ENCODE results near the gene BCORL1. TPM values are rescaled to one million over a fixed set of nuclear protein-coding genes. Genes with fewer than 3 reads are reported as not detected.

Gene BCORL1
- total RNA-seq, 6 donors from 2014 or later: 3.2 to 21.4 (median 11.2) TPM

- H3K4me3 ChIP-seq: no peak overlapping the region
- no peaks in the 10 kb centered on the region for H3K36me3 ChIP-seq
- H3K9me3 ChIP-seq: no peaks in the 10 kb centered on the region
- H3K27me3 ChIP-seq: no peaks in the 10 kb centered on the region
- DNase-seq (peak in 1 of 2 donors; percentile 26), ATAC-seq (ENCODE audit: low FRiP score in 2 of 2) (no peak)
- WGBS, 2 donors: 53 to 85% methylated on average over 9 to 17 of the region's 19 CpGs
- TF ChIP-seq POLR2AphosphoS5 (IDR thresholded peaks at IDR 0.05) (no peak), EP300 (IDR thresholded peaks at IDR 0.05) (no peak), POLR2A (IDR thresholded peaks at IDR 0.05) (no peak), CTCF (IDR thresholded peaks at IDR 0.05) (no peak)
- H3K4me1 ChIP-seq: peaks cover 0 to 16% (median 2%) of the 10 kb centered on the region in 4 donors
- H3K27ac ChIP-seq: no peak overlapping the region
Observed at GRCh38 chrX:129959493-129959832, 23.0 kb upstream of the BCORL1 start.

GRCh38 chrX:129961180-129962083 lies 21.0 kb upstream of the BCORL1 start:
- Histone ChIP-seq H3K4me3 (peak overlapping the region in 3 of 4 donors; percentile 14 to 37 (median 36)), H3K4me1 (peaks cover 0 to 16% (median 2%) of the 10 kb centered on the region in 4 donors), H3K36me3 (no peaks in the 10 kb centered on the region), H3K27ac (peak overlapping the region in 3 of 4 donors; percentile 38 to 80 (median 64)), H3K27me3 (no peaks in the 10 kb centered on the region), H3K9me3 (no peaks in the 10 kb centered on the region)
- TF ChIP-seq CTCF (IDR thresholded peaks at IDR 0.05) (no peak), POLR2A (IDR thresholded peaks at IDR 0.05) (peak in 1 of 4 donors; percentile 48), EP300 (IDR thresholded peaks at IDR 0.05) (no peak), POLR2AphosphoS5 (IDR thresholded peaks at IDR 0.05) (peak in 1 of 2 donors; percentile 65)
- peak; percentile 71 to 82 for ATAC-seq (ENCODE audit: low FRiP score in 2 of 2)
- DNase-seq: peak; percentile 84 to 88
- WGBS, 2 donors: 31 to 40% methylated on average over 7 to 26 of the region's 26 CpGs

- DNase-seq (no peak), ATAC-seq (ENCODE audit: low FRiP score in 2 of 2) (no peak)
- Histone ChIP-seq H3K27ac (no peak overlapping the region), H3K4me1 (peaks cover 0 to 6% (median 2%) of the 10 kb centered on the region in 4 donors), H3K27me3 (no peaks in the 10 kb centered on the region), H3K4me3 (no peak overlapping the region), H3K36me3 (no peaks in the 10 kb centered on the region), H3K9me3 (no peaks in the 10 kb centered on the region)
- no peak for TF ChIP-seq CTCF (IDR thresholded peaks at IDR 0.05)
- TF ChIP-seq POLR2A (IDR thresholded peaks at IDR 0.05): no peak
- TF ChIP-seq EP300 (IDR thresholded peaks at IDR 0.05): no peak
- TF ChIP-seq POLR2AphosphoS5 (IDR thresholded peaks at IDR 0.05): no peak
- WGBS, 2 donors: 81 to 97% methylated on average over 8 of the region's 8 CpGs
Observed at GRCh38 chrX:129963729-129964128, 18.7 kb upstream of the BCORL1 start.

GRCh38 chrX:129965166-129965565 lies 17.3 kb upstream of the BCORL1 start:
- ATAC-seq (ENCODE audit: low FRiP score in 2 of 2) (no peak), DNase-seq (no peak)
- no peaks in the 10 kb centered on the region for H3K9me3 ChIP-seq
- H3K4me1 ChIP-seq: peaks cover 0 to 6% (median 2%) of the 10 kb centered on the region in 4 donors
- WGBS, 2 donors: 86 to 92% methylated on average over 6 of the region's 6 CpGs
- no peaks in the 10 kb centered on the region for H3K36me3 ChIP-seq
- TF ChIP-seq CTCF (IDR thresholded peaks at IDR 0.05): no peak
- no peak for TF ChIP-seq EP300 (IDR thresholded peaks at IDR 0.05)
- TF ChIP-seq POLR2AphosphoS5 (IDR thresholded peaks at IDR 0.05): no peak
- TF ChIP-seq POLR2A (IDR thresholded peaks at IDR 0.05): no peak
- no peak overlapping the region for H3K27ac ChIP-seq
- H3K27me3 ChIP-seq: no peaks in the 10 kb centered on the region
- H3K4me3 ChIP-seq: no peak overlapping the region

Data from upper lobe of left lung (tissue), 6 donors.